IMR-90 (cell line): Measurements from ENCODE around the gene PFKL. TPM values are rescaled to one million over a fixed set of nuclear protein-coding genes. Genes with fewer than 3 reads are reported as not detected.

Experiments used
- ATAC-seq: fragments of 200-7000 bp; cut with Tn5 transposase; 2 replicates; pipeline ENCODE4 v1.9.1; 2020; ENCODE audit warnings: low read depth, mild to moderate bottlenecking, moderate library complexity
- BruUV-seq: library from RNA; stranded (reverse); fragments of 400-500 nt; replicated peaks from 2 replicates; lab custom pipeline; 2021; lab: Mats Ljungman, UMichigan
- CTCF ChIA-PET: fragments of 300-600 bp; formaldehyde crosslinking; extraction: SDS; loops from one replicate; lab custom pipeline; 2021; ENCODE audit warnings: antibody characterized with exemption; lab: Yijun Ruan, JAX
- POLR2A ChIA-PET: fragments of 300-600 bp; sonication (Branson Sonifier 250); formaldehyde crosslinking; loops from one replicate; lab custom pipeline; 2022; ENCODE audit warnings: antibody characterized with exemption; ENCODE audit not compliant: unreplicated experiment; lab: Charles Lee
- DNase-seq: peaks from one replicate; pipeline ENCODE4 v3.0.0; 2013
- H2AFZ ChIP-seq: replicated peaks from 2 replicates; pipeline ENCODE3; 2013; ENCODE audit warnings: low read length, mild to moderate bottlenecking; ENCODE audit not compliant: poor library complexity
- H2AK5ac ChIP-seq: 2 replicates; pipeline ENCODE4 v1.6.1; 2013; ENCODE audit warnings: low read depth, low read length, inconsistent platforms
- H2AK9ac ChIP-seq: replicated peaks from 2 replicates; pipeline ENCODE3; 2013; ENCODE audit warnings: mild to moderate bottlenecking, low read depth, low read length, moderate library complexity; ENCODE audit not compliant: poor library complexity
- H2BK120ac ChIP-seq: 2 replicates; pipeline ENCODE4 v1.6.1; 2013; ENCODE audit warnings: low read depth, low read length, inconsistent platforms
- H2BK15ac ChIP-seq: 3 replicates; pipeline ENCODE4 v1.6.1; 2013; ENCODE audit warnings: low read depth, low read length, inconsistent platforms
- H2BK20ac ChIP-seq: 2 replicates; pipeline ENCODE4 v1.6.1; 2013; ENCODE audit warnings: low read depth, mild to moderate bottlenecking, inconsistent platforms, low read length, moderate library complexity
- H2BK5ac ChIP-seq: 2 replicates; pipeline ENCODE4 v1.6.1; 2013; ENCODE audit warnings: mild to moderate bottlenecking, low read depth, low read length, inconsistent platforms; ENCODE audit not compliant: poor library complexity, severe bottlenecking
- H3K14ac ChIP-seq: replicated peaks from 2 replicates; pipeline ENCODE4 v1.6.1; 2013; ENCODE audit warnings: low read depth, low read length, inconsistent platforms
- H3K18ac ChIP-seq: 2 replicates; pipeline ENCODE4 v1.6.1; 2013; ENCODE audit warnings: low read depth, low read length, control low read depth
- H3K23ac ChIP-seq: 2 replicates; pipeline ENCODE4 v1.6.1; 2013; ENCODE audit warnings: low read depth, low read length, inconsistent platforms
- H3K27ac ChIP-seq: 2 replicates; pipeline ENCODE4 v1.5.1; 2013; ENCODE audit warnings: mild to moderate bottlenecking, control low read depth, low read length; ENCODE audit not compliant: insufficient read depth
- H3K27me3 ChIP-seq: 2 replicates; pipeline ENCODE4 v1.6.1; 2013; ENCODE audit warnings: low read length; ENCODE audit not compliant: control insufficient read depth, insufficient read depth
- H3K36me3 ChIP-seq: 2 replicates; pipeline ENCODE4 v1.6.1; 2013; ENCODE audit warnings: low read length, mixed read lengths; ENCODE audit not compliant: control insufficient read depth, insufficient read depth
- H3K4ac ChIP-seq: 2 replicates; pipeline ENCODE4 v1.6.1; 2013; ENCODE audit warnings: low read depth, low read length, inconsistent platforms
- H3K4me1 ChIP-seq: 2 replicates; pipeline ENCODE4 v1.6.1; 2013; ENCODE audit warnings: low read length, mixed read lengths; ENCODE audit not compliant: control insufficient read depth, insufficient read depth
- H3K4me2 ChIP-seq: 2 replicates; pipeline ENCODE4 v1.6.1; 2013; ENCODE audit warnings: low read depth, mild to moderate bottlenecking, control low read depth, low read length, moderate library complexity
- H3K4me3 ChIP-seq: 2 replicates; pipeline ENCODE4 v1.5.1; 2013; ENCODE audit warnings: low read depth, mild to moderate bottlenecking, control low read depth, low read length, moderate library complexity; ENCODE audit not compliant: insufficient read depth
- H3K56ac ChIP-seq: 2 replicates; pipeline ENCODE4 v1.6.1; 2013; ENCODE audit warnings: low read length, inconsistent platforms; ENCODE audit not compliant: insufficient read depth; ENCODE audit errors: extremely low read depth
- H3K79me1 ChIP-seq, 2 experiments: 2 replicates each; pipeline ENCODE4 v1.6.1; 2013; ENCODE audit warnings: low read length in 2 of 2, inconsistent platforms in 1 of 2, low read depth in 1 of 2
- H3K9ac ChIP-seq: 2 replicates; pipeline ENCODE4 v1.6.1; 2013; ENCODE audit warnings: low read depth, low read length, control low read depth
- H3K9me1 ChIP-seq: 2 replicates; pipeline ENCODE4 v1.6.1; 2013; ENCODE audit warnings: low read length, inconsistent platforms; ENCODE audit not compliant: insufficient read depth
- H3K9me3 ChIP-seq: 2 replicates; pipeline ENCODE4 v1.6.1; 2013; ENCODE audit warnings: low read length; ENCODE audit not compliant: control insufficient read depth, insufficient read depth
- H4K20me1 ChIP-seq: 2 replicates; pipeline ENCODE4 v1.6.1; 2013; ENCODE audit warnings: low read length, inconsistent platforms; ENCODE audit not compliant: insufficient read depth
- H4K5ac ChIP-seq: 2 replicates; pipeline ENCODE4 v1.6.1; 2013; ENCODE audit warnings: mild to moderate bottlenecking, low read depth, low read length, control low read depth
- H4K8ac ChIP-seq, 2 experiments: 2 replicates each; pipeline ENCODE4 v1.6.1; 2013; ENCODE audit warnings: low read depth in 2 of 2, low read length in 2 of 2, control low read depth in 1 of 2, inconsistent platforms in 1 of 2
- H4K91ac ChIP-seq: 2 replicates; pipeline ENCODE4 v1.6.1; 2013; ENCODE audit warnings: low read depth, low read length, inconsistent platforms; ENCODE audit not compliant: insufficient read depth
- BHLHE40 ChIP-seq: fragments of 150-350 bp; IDR thresholded peaks from 2 replicates; pipeline ENCODE4 v1.6.1; 2016; ENCODE audit warnings: mild to moderate bottlenecking, low read depth, low read length
- ELK1 ChIP-seq: fragments of 150-350 bp; IDR thresholded peaks from 2 replicates; pipeline ENCODE4 v1.6.1; 2016; ENCODE audit warnings: low read depth, mild to moderate bottlenecking, low read length, moderate library complexity, borderline replicate concordance
- MXI1 ChIP-seq: IDR thresholded peaks from 2 replicates; pipeline ENCODE4 v1.6.1; 2012; ENCODE audit warnings: low read depth, mild to moderate bottlenecking, low read length, moderate library complexity, borderline replicate concordance
- WGBS, 2 experiments: methylation state at CpG; one replicate each; pipeline versions ENCODE4 v1.1.5 to v1.1.7; 2013; ENCODE audit warnings: missing lambda C conversion rate in 2 of 2; ENCODE audit not compliant: insufficient read length in 1 of 2; ENCODE audit errors: extremely low coverage in 2 of 2; 5-methylcytosine and 5-hydroxymethylcytosine counted together
- dilution Hi-C: fragments of 300-500 bp; cut with HindIII; formaldehyde crosslinking; loops from one replicate; pipeline ENCODE4 v1.14.3; 2018; ENCODE audit warnings: low sequenced_read_pairs; ENCODE audit not compliant: unreplicated experiment
- in situ Hi-C: fragments of 300-500 bp; cut with MboI; formaldehyde crosslinking; loops from 3 replicates; pipeline ENCODE4 v1.14.3; 2019; ENCODE audit warnings: low sequenced_read_pairs, inconsistent platforms, mixed read lengths
- intact Hi-C: fragments of 100-400 bp; cut with micrococcal nuclease; formaldehyde crosslinking; loops from 2 replicates; pipeline ENCODE4 v1.10.0; 2022
- polyA plus RNA-seq, 3 experiments: library from polyadenylated mRNA; depleted of rRNA; stranded (reverse); fragments of >200 nt; gene quantifications; 2 replicates each; pipeline ENCODE4 v1.2.3, GENCODE V29; 2012; ENCODE audit warnings: low replicate concordance in 1 of 3
- total RNA-seq: library from RNA; depleted of rRNA; stranded (reverse); fragments of >200 nt; gene quantifications from 2 replicates; pipeline ENCODE4 v1.2.3, GENCODE V29; 2012

The PFKL gene
- total and polyA plus RNA-seq, 2 of the 4 experiments (the other 2 are of a cell fraction): 103 to 126 TPM

- Histone ChIP-seq H3K4me3 (no peak overlapping the region), H3K14ac (no peak overlapping the region), H3K9me1 (no peaks in the 10 kb centered on the region), H2AFZ (peak overlapping the region; percentile 43), H2AK5ac (no peak overlapping the region), H2BK120ac (no peak overlapping the region), H3K27me3 (peaks cover 8% of the 10 kb centered on the region; the same call in 1 of the 2 replicates), H2BK5ac (no peak overlapping the region), H3K4me1 (peaks cover 3% of the 10 kb centered on the region; the same call in 1 of the 2 replicates), H3K4ac (no peak overlapping the region), H4K20me1 (no peaks in the 10 kb centered on the region; the same call in 1 of the 2 replicates), H3K36me3 (no peaks in the 10 kb centered on the region), H3K27ac (no peak overlapping the region), H3K9me3 (no peaks in the 10 kb centered on the region), H4K5ac (no peak overlapping the region), H2BK20ac (no peak overlapping the region), H3K56ac (no peak overlapping the region), H3K4me2 (no peak overlapping the region), H3K9ac (no peak overlapping the region), H3K23ac (no peak overlapping the region), H2BK15ac (no peak overlapping the region), H4K8ac (no peak overlapping the region), H3K18ac (no peak overlapping the region), H2AK9ac (peak overlapping the region; percentile 50), H4K91ac (no peak overlapping the region), H3K79me1 (no peaks in the 10 kb centered on the region)
- ChIA-PET POLR2A (no interaction called here), CTCF (no interaction called here)
- in situ Hi-C loops (no loop called here), intact Hi-C loops (no loop called here), dilution Hi-C loops (no loop called here)
- no TSS peak for BruUV-seq
- 88% methylated on average over 24 of the region's 33 CpGs; no CpG with 5 or more reads in 1 of the 2 experiments for WGBS, 2 experiments
- ATAC-seq (no peak), DNase-seq (no peak)
- TF ChIP-seq MXI1 (no peak), BHLHE40 (no peak), ELK1 (no peak)
Measured at GRCh38 chr21:44293551-44294231, 6.2 kb upstream of the PFKL start.
